ENCODE data around the gene RAB26. TPM values are rescaled to one million over a fixed set of nuclear protein-coding genes. Genes with fewer than 3 reads are reported as not detected.

The RAB26 gene
- total RNA-seq, 1 donor from 2014 or later, result not detected

DNA sequence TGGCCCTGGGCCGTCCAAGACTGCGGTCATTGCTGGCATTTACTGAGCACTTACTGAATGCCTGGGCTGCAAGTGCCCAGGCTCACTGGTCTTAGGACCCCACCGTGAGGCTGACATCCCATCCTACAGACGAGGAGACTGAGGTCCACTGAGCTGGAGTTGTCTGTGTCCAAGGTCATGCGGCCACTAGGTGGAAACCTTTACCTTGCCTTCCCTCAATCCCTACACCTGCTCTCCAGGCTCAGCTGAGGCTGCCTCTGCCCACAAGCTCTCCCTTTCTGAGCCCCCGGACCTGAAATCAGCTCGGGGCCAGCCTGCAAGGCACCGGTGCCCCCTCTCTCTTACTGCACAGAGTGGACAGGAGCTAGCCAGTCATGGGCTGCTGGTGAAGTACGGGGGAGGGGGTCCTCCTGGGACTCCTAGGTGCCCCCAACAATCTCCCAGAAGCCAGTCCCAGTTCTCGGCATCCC is 46.5 kb downstream of the RAB26 start:
- no peaks in the 10 kb centered on the region for H3K36me3 ChIP-seq (ENCODE audit: control insufficient read depth in 3 of 3, insufficient read depth in 3 of 3, low read length in 3 of 3)
- H3K27me3 ChIP-seq (ENCODE audit: control insufficient read depth in 3 of 3, insufficient read depth in 3 of 3, low read length in 3 of 3), result peaks cover 38 to 41% (median 41%) of the 10 kb centered on the region in 3 donors
- no peaks in the 10 kb centered on the region for H3K9me3 ChIP-seq (ENCODE audit: control insufficient read depth in 3 of 3, low read length in 3 of 3)
- no peak overlapping the region for H3K27ac ChIP-seq (ENCODE audit: low read depth, low read length)
- H3K9ac ChIP-seq (ENCODE audit: low read depth in 1 of 3, low read length in 3 of 3), result peak overlapping the region in 1 of 3 donors; percentile 16
- no peak overlapping the region for H3K4me3 ChIP-seq (ENCODE audit: low read length in 3 of 3)
- peaks cover 0 to 11% (median 5%) of the 10 kb centered on the region in 3 donors for H3K4me1 ChIP-seq (ENCODE audit: control insufficient read depth in 3 of 3, insufficient read depth in 3 of 3, low read length in 3 of 3)

DNA sequence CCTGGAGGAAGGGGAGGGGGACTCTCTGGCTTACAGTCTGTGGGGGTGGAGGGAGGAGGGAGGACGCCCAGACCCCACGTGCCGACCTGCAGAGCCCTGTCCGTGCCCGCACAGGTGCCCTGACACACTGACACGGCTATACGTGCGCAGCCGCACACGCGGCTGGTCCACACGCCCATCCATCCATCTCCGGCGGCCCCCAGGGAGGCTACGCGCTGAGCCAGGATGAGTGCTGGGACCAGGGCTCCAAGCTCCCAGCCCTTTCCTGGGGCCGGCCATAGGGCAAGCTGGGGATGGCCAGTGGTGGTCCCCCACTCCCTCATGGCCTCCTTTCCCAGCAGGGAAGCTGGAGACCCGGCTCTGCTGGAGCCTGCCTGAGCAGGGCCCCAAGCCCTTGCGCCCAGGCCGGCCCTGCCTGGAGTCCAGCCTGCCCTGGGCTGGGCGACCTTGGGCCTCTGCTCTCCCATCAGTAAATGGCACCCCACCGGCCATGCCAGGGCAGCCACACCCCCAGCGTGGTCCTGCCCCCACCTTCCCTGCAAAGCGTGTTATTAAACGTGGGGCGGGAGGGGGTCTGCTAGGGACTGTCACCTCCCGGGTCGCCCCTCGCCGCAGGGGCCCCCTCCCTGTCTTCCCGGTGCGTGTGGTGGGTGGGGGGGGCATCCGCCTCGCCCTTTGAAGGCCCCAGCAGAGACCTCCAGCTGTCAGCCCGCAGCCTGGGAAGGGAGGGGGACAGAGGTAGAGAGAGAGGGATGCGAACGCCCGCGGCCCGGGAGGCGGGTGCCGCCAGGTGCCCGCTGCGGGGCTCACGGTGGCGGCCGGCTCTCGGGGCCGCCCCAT is 47.1 kb downstream of the RAB26 start:
- Histone ChIP-seq H3K9ac (ENCODE audit: low read depth in 1 of 3, low read length in 3 of 3) (peak overlapping the region in 1 of 3 donors; percentile 16), H3K36me3 (ENCODE audit: control insufficient read depth in 3 of 3, insufficient read depth in 3 of 3, low read length in 3 of 3) (no peaks in the 10 kb centered on the region), H3K4me3 (ENCODE audit: low read length in 3 of 3) (no peak overlapping the region), H3K9me3 (ENCODE audit: control insufficient read depth in 3 of 3, low read length in 3 of 3) (no peaks in the 10 kb centered on the region), H3K27me3 (ENCODE audit: control insufficient read depth in 3 of 3, insufficient read depth in 3 of 3, low read length in 3 of 3) (peaks cover 38 to 41% (median 41%) of the 10 kb centered on the region in 3 donors), H3K4me1 (ENCODE audit: control insufficient read depth in 3 of 3, insufficient read depth in 3 of 3, low read length in 3 of 3) (peaks cover 0 to 11% (median 5%) of the 10 kb centered on the region in 3 donors), H3K27ac (ENCODE audit: low read depth, low read length) (no peak overlapping the region)

DNA sequence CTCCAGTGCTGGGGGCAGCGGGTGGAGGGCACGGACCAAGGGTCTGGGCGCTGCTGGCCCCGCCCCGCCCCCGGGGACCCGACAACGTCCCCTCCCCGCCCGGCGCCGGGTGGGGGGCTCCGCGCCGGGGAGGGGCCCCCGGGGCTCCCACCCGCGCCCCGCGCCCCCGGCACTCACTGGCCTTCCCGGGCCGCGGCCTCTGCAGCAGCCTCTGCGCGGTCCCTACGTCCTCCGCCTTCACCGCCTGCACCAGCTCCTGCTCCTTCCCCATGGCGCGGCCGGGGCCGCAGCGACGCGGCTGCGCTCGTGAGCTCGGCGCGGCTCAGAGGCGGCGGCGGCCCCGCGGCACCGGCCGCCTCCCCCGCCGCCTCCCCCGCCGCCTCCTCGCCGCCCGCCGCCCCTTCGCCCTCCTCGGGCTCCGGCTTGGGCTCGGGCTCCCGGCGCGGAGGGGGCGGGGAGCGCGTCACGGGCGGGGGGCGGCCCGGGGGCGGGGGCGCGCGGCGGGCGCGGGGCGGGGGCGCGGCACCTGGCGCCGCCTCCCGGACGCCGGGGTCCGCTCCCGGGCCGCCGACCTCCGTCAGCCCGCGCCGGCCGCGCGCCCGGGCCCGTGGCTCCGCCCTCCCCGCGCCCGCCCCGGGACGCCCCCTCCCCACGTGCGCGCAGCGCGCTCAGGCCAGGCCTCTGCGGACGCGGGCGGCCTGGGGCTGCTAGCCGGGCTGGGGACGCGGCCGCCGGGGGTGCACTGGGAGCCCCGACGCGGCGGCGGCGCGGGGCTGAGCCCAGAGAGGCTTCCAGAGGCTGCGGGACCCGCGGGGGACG is 47.9 kb downstream of the RAB26 start, which contains the start of gene CASKIN1:
Gene CASKIN1 (minus strand): TSS at position 444 of the 819 bp plus-strand sequence. CDS start 173 bp downstream, at position 271.
- no peak within 1 kb of the TSS for H3K4me3 ChIP-seq (ENCODE audit: low read length in 3 of 3)
- peaks cover 38 to 41% (median 41%) of the 10 kb centered on the region in 3 donors for H3K27me3 ChIP-seq (ENCODE audit: control insufficient read depth in 3 of 3, insufficient read depth in 3 of 3, low read length in 3 of 3)
- H3K4me1 ChIP-seq (ENCODE audit: control insufficient read depth in 3 of 3, insufficient read depth in 3 of 3, low read length in 3 of 3), result peaks cover 0 to 11% (median 5%) of the 10 kb centered on the region in 3 donors
- H3K9ac ChIP-seq (ENCODE audit: low read depth in 1 of 3, low read length in 3 of 3), result peak within 1 kb of the TSS in 1 of 3 donors; percentile 16
- no peaks in the 10 kb centered on the region for H3K36me3 ChIP-seq (ENCODE audit: control insufficient read depth in 3 of 3, insufficient read depth in 3 of 3, low read length in 3 of 3)
- H3K9me3 ChIP-seq (ENCODE audit: control insufficient read depth in 3 of 3, low read length in 3 of 3), result no peaks in the 10 kb centered on the region
- H3K27ac ChIP-seq (ENCODE audit: low read depth, low read length), result no peak within 1 kb of the TSS

DNA sequence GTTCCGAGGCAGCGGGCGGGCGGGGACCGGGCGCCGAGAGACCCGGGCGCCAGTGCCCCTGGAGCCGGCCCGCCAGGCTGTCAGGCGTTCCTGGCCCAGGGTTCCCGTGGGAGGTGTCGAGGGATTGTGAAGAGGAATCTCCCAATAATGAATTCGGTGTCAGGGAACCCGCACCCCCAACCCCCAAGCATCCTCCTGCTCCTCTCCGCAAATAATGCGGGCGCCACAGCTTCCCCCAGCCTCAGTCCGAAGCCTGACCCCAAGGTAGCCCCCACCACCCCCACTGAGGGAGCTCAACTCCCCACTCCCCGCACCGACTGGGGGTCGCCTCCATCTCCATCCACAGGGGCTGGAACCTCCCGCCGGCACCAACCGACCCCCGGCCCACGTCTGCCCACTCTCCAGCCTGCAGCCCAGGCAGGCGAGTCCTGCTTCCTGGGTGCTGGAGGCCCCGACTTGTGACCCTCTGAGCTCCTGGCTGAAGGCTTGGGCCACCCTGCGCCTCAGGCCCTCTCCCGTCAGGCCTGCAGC is 48.6 kb downstream of the RAB26 start:
- Histone ChIP-seq H3K36me3 (ENCODE audit: control insufficient read depth in 3 of 3, insufficient read depth in 3 of 3, low read length in 3 of 3) (no peaks in the 10 kb centered on the region), H3K27ac (ENCODE audit: low read depth, low read length) (no peak overlapping the region), H3K9me3 (ENCODE audit: control insufficient read depth in 3 of 3, low read length in 3 of 3) (no peaks in the 10 kb centered on the region), H3K27me3 (ENCODE audit: control insufficient read depth in 3 of 3, insufficient read depth in 3 of 3, low read length in 3 of 3) (peaks cover 38 to 41% (median 41%) of the 10 kb centered on the region in 3 donors), H3K9ac (ENCODE audit: low read depth in 1 of 3, low read length in 3 of 3) (no peak overlapping the region), H3K4me3 (ENCODE audit: low read length in 3 of 3) (no peak overlapping the region), H3K4me1 (ENCODE audit: control insufficient read depth in 3 of 3, insufficient read depth in 3 of 3, low read length in 3 of 3) (peaks cover 0 to 11% (median 5%) of the 10 kb centered on the region in 3 donors)

DNA sequence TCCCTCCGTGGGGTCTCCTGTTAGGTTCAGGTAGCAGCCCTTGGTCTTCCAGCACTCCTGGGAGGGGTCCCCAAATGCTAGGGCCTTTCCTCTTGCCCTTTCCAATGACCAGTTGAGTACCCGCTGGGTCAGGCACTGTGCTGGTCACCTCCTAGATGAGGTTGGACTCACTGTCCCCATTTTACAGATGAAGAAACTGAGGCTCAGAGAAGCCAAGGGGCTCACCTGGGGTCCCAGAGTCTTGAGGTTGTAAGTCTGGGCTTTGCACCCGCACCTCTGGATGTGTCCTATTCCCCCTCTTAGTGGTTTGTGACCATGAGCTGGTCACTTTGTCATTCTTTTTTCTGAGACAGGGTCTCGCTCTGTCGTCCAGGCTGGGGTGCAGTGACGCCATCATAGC is 49.3 kb downstream of the RAB26 start:
- Histone ChIP-seq H3K4me1 (ENCODE audit: control insufficient read depth in 3 of 3, insufficient read depth in 3 of 3, low read length in 3 of 3) (peaks cover 0 to 11% (median 5%) of the 10 kb centered on the region in 3 donors), H3K4me3 (ENCODE audit: low read length in 3 of 3) (no peak overlapping the region), H3K27ac (ENCODE audit: low read depth, low read length) (no peak overlapping the region), H3K36me3 (ENCODE audit: control insufficient read depth in 3 of 3, insufficient read depth in 3 of 3, low read length in 3 of 3) (no peaks in the 10 kb centered on the region), H3K27me3 (ENCODE audit: control insufficient read depth in 3 of 3, insufficient read depth in 3 of 3, low read length in 3 of 3) (peaks cover 38 to 41% (median 41%) of the 10 kb centered on the region in 3 donors), H3K9ac (ENCODE audit: low read depth in 1 of 3, low read length in 3 of 3) (no peak overlapping the region), H3K9me3 (ENCODE audit: control insufficient read depth in 3 of 3, low read length in 3 of 3) (no peaks in the 10 kb centered on the region)

DNA sequence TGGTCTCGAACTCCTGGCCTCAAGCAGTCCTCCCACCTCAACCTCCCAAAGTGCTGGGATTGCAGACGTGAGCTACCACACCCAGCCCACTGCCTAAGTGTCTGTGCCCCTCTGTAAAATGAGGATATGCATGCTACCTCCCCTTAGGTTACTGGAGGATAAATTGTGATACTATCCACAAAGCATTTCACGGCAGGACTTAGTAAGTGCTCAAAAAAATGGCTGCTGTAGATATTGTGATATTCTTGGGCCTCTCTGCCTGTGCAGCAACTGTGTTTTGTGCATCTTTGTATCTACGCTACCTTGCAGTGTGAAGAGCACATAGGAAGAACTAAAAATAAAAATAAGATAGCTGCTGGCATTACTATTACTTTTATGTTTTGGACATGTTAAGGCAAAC is 49.9 kb downstream of the RAB26 start:
- no peak overlapping the region for H3K27ac ChIP-seq (ENCODE audit: low read depth, low read length)
- H3K9ac ChIP-seq (ENCODE audit: low read depth in 1 of 3, low read length in 3 of 3), result no peak overlapping the region
- no peak overlapping the region for H3K4me3 ChIP-seq (ENCODE audit: low read length in 3 of 3)
- peaks cover 0 to 11% (median 5%) of the 10 kb centered on the region in 3 donors for H3K4me1 ChIP-seq (ENCODE audit: control insufficient read depth in 3 of 3, insufficient read depth in 3 of 3, low read length in 3 of 3)
- H3K36me3 ChIP-seq (ENCODE audit: control insufficient read depth in 3 of 3, insufficient read depth in 3 of 3, low read length in 3 of 3), result no peaks in the 10 kb centered on the region
- H3K9me3 ChIP-seq (ENCODE audit: control insufficient read depth in 3 of 3, low read length in 3 of 3), result no peaks in the 10 kb centered on the region
- peaks cover 38 to 41% (median 41%) of the 10 kb centered on the region in 3 donors for H3K27me3 ChIP-seq (ENCODE audit: control insufficient read depth in 3 of 3, insufficient read depth in 3 of 3, low read length in 3 of 3)

DNA sequence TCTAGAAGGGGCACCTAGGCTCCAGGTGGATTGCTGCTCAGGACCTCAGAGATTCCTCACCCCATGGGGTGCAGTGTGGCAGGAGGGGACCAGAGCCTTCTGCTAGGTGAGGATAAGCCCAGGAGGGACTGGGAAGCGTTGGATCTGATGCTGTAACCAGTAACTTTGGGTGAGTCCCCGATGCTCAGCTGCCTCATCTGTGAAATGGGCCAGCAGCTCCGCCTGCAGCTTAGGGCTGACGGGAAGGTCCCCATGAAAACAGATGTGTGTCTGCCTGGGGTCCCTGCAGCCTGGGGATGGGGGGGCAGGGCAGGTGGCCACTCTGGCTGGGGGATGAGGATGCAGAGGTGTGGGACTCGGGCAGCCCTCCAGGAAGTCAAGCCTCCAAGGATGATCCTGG is 50.7 kb downstream of the RAB26 start:
- H3K9me3 ChIP-seq (ENCODE audit: control insufficient read depth in 3 of 3, low read length in 3 of 3), result no peaks in the 10 kb centered on the region
- H3K4me3 ChIP-seq (ENCODE audit: low read length in 3 of 3), result no peak overlapping the region
- no peaks in the 10 kb centered on the region for H3K36me3 ChIP-seq (ENCODE audit: control insufficient read depth in 3 of 3, insufficient read depth in 3 of 3, low read length in 3 of 3)
- H3K27me3 ChIP-seq (ENCODE audit: control insufficient read depth in 3 of 3, insufficient read depth in 3 of 3, low read length in 3 of 3), result peaks cover 30 to 35% (median 32%) of the 10 kb centered on the region in 3 donors
- H3K27ac ChIP-seq (ENCODE audit: low read depth, low read length), result no peak overlapping the region
- no peak overlapping the region for H3K9ac ChIP-seq (ENCODE audit: low read depth in 1 of 3, low read length in 3 of 3)
- H3K4me1 ChIP-seq (ENCODE audit: control insufficient read depth in 3 of 3, insufficient read depth in 3 of 3, low read length in 3 of 3), result peaks cover 0 to 11% (median 5%) of the 10 kb centered on the region in 3 donors

DNA sequence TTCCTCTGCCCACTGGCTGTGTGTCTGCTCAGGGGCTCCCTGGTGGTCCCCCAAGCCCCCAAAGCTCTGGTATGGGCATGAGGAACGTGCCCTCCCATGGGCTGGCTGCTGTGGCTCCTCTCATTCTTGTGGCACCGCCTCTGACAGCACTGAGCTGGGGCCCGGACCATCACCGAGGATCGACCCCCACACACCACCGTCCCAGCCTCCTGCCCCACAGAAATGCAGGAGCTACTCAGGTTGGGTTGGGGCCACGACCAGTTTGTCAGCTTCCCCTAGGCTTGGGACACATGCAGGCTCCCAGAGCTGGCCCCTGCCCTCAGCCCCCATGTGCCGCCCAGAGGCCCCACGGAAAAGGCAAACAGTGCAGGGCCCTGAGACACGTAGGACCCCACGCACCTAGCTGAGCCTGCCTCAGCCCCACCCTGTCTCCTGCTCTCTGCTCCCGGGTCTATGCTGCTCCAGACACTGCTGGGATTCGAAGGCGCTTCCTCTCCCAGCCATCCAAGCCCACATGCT is 51.3 kb downstream of the RAB26 start:
- no peak overlapping the region for H3K27ac ChIP-seq (ENCODE audit: low read depth, low read length)

DNA sequence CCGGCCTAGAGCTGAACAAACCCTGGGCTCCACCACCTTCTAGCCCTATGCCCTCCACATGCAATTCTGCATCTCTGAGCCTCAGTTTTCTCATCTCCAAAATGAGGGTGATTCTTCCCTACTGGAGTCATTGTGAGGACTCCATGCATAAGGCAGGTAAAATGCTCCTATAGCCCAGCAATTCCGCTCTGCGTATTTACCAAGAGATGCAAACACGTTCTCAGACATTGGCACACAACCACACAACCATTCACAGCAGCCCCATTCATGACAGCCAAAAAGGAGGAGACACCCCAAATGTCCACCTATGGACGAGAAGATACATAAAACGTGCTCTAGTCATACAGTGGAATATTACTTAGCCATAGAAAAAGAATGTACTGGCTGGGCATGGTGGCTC is 51.9 kb downstream of the RAB26 start:
- Histone ChIP-seq H3K27me3 (ENCODE audit: control insufficient read depth in 3 of 3, insufficient read depth in 3 of 3, low read length in 3 of 3) (peaks cover 18 to 22% (median 20%) of the 10 kb centered on the region in 3 donors), H3K4me3 (ENCODE audit: low read length in 3 of 3) (no peak overlapping the region), H3K4me1 (ENCODE audit: control insufficient read depth in 3 of 3, insufficient read depth in 3 of 3, low read length in 3 of 3) (peaks cover 5 to 13% (median 9%) of the 10 kb centered on the region in 3 donors), H3K9me3 (ENCODE audit: control insufficient read depth in 3 of 3, low read length in 3 of 3) (no peaks in the 10 kb centered on the region), H3K27ac (ENCODE audit: low read depth, low read length) (no peak overlapping the region), H3K36me3 (ENCODE audit: control insufficient read depth in 3 of 3, insufficient read depth in 3 of 3, low read length in 3 of 3) (no peaks in the 10 kb centered on the region), H3K9ac (ENCODE audit: low read depth in 1 of 3, low read length in 3 of 3) (no peak overlapping the region)

More for the DNA sequence above, 51.3 kb downstream of the RAB26 start:
- Histone ChIP-seq H3K27me3 (ENCODE audit: control insufficient read depth in 3 of 3, insufficient read depth in 3 of 3, low read length in 3 of 3) (peaks cover 25 to 29% (median 27%) of the 10 kb centered on the region in 3 donors), H3K4me3 (ENCODE audit: low read length in 3 of 3) (no peak overlapping the region), H3K4me1 (ENCODE audit: control insufficient read depth in 3 of 3, insufficient read depth in 3 of 3, low read length in 3 of 3) (peaks cover 2 to 15% (median 7%) of the 10 kb centered on the region in 3 donors), H3K36me3 (ENCODE audit: control insufficient read depth in 3 of 3, insufficient read depth in 3 of 3, low read length in 3 of 3) (no peaks in the 10 kb centered on the region), H3K9me3 (ENCODE audit: control insufficient read depth in 3 of 3, low read length in 3 of 3) (no peaks in the 10 kb centered on the region), H3K9ac (ENCODE audit: low read depth in 1 of 3, low read length in 3 of 3) (no peak overlapping the region)

Measured in skeletal muscle tissue (tissue), 4 donors.